ENCODE data around the gene PEAR1.

Gene PEAR1

GRCh38 chr1:156947818-156948525, 54.5 kb downstream of the PEAR1 start:
- no peak for TF ChIP-seq CTCF (IDR thresholded peaks at IDR 0.05)

- no peak for TF ChIP-seq CTCF (IDR thresholded peaks at IDR 0.05)
Measured at GRCh38 chr1:156948708-156949107, 55.2 kb downstream of the PEAR1 start.

GRCh38 chr1:156949127-156949526, 55.6 kb downstream of the PEAR1 start:
- no peak for TF ChIP-seq CTCF (IDR thresholded peaks at IDR 0.05)

- TF ChIP-seq CTCF (IDR thresholded peaks at IDR 0.05): no peak
Measured at GRCh38 chr1:156951371-156951770, 57.9 kb downstream of the PEAR1 start.

- TF ChIP-seq CTCF (IDR thresholded peaks at IDR 0.05): no peak
Measured at GRCh38 chr1:156953571-156953970, 60.1 kb downstream of the PEAR1 start.

- no peak for TF ChIP-seq CTCF (IDR thresholded peaks at IDR 0.05)
Measured at GRCh38 chr1:156956333-156956732, 62.8 kb downstream of the PEAR1 start.

GRCh38 chr1:156957634-156958033, 64.1 kb downstream of the PEAR1 start:
- no peak for TF ChIP-seq CTCF (IDR thresholded peaks at IDR 0.05)

GRCh38 chr1:156958247-156958714, 64.8 kb downstream of the PEAR1 start:
- no peak for TF ChIP-seq CTCF (IDR thresholded peaks at IDR 0.05)
